MM.1S (cell line): ENCODE data around the gene BHLHA15.

Experiments
- EZH2 ChIP-seq: fragments of 300-600 bp; sonication (generic); optimal IDR thresholded peaks from 2 replicates; pipeline ENCODE3; 2017; ENCODE audit warnings: low read depth, mild to moderate bottlenecking, antibody characterized with exemption, low read length, mixed read lengths
- TF ChIP-seq, protein P1 (sequence below): fragments of 300-600 bp; sonication (generic); IDR thresholded peaks from 2 replicates; pipeline ENCODE4 v1.5.1; 2016; ENCODE audit warnings: antibody characterized with exemption, low read length, mixed read lengths

DNA sequence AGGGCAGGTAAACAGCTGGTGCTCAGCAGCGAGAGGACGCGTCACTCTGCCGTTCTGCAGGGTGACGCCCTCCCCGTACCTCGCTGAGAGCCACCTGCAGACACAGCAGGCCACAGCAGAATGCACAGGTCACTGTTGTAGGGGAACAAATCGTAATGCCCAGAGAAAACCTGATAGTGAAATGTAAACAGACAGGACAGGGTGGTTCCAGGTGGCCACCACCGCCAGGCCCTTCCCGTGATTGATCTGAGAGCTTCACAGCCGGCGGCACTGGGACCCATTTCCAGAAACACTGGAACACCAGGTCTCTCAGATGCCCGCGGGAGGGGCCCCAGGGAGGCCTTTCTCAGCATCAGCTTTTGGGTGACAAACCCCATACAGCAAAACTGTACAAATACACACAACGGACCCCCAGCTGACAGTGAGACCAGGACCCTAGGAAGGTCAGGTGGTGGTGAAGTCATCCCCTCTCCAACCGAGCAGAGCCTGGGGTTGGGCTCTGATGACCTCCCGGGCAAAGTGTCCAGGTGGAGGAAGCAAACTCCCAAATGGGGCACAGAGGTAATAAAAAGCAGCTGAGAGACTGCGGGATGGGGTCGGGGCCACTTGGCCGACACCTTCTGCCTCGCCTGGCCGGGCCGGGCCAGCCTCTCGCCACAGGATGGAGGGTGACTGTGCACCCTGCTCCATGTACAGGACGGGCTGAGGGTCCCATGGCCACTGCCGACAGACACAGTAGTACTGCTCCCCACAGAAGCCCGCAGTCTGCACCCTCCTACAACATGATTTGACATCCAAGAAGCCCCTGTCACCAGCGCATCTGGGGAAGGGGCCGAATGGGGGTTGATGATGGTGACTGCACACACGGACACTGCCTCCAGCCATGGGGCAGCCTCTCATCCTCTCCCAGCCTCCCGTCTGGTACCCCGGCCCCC lies 4.6 kb downstream of the BHLHA15 start:
- TF ChIP-seq, protein P1, sequence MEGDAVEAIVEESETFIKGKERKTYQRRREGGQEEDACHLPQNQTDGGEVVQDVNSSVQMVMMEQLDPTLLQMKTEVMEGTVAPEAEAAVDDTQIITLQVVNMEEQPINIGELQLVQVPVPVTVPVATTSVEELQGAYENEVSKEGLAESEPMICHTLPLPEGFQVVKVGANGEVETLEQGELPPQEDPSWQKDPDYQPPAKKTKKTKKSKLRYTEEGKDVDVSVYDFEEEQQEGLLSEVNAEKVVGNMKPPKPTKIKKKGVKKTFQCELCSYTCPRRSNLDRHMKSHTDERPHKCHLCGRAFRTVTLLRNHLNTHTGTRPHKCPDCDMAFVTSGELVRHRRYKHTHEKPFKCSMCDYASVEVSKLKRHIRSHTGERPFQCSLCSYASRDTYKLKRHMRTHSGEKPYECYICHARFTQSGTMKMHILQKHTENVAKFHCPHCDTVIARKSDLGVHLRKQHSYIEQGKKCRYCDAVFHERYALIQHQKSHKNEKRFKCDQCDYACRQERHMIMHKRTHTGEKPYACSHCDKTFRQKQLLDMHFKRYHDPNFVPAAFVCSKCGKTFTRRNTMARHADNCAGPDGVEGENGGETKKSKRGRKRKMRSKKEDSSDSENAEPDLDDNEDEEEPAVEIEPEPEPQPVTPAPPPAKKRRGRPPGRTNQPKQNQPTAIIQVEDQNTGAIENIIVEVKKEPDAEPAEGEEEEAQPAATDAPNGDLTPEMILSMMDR: no peak
- no peak for TF ChIP-seq EZH2
